Small intestine (tissue), 7 donors: ENCODE measurements around the gene AAMP. TPM values are rescaled to one million over a fixed set of nuclear protein-coding genes. Genes with fewer than 3 reads are reported as not detected.

Experiments
- DNase-seq, 2 donors: peaks; one replicate each; pipeline versions ENCODE4 v3.0.0 to v3.0.0-alpha.2; 2013
- FAIRE-seq: peaks from 2 replicates; lab custom pipeline; 2012; peaks lifted over from hg19 to GRCh38; lab: Jason Lieb, UNC
- H3K27ac ChIP-seq, 3 donors: one replicate each; pipeline ENCODE4 v1.5.1; 2013; ENCODE audit warnings: low read length in 2 of 3, mild to moderate bottlenecking in 2 of 3, control low read depth in 1 of 3, inconsistent platforms in 1 of 3, low read depth in 1 of 3, moderate library complexity in 1 of 3
- H3K27me3 ChIP-seq, 3 donors: one replicate each; pipeline ENCODE4 v1.6.1; 2013; ENCODE audit warnings: low read length in 3 of 3, inconsistent platforms in 1 of 3; ENCODE audit not compliant: control insufficient read depth in 3 of 3, insufficient read depth in 3 of 3
- H3K36me3 ChIP-seq, 3 donors: one replicate each; pipeline ENCODE4 v1.6.1; 2013; ENCODE audit warnings: low read length in 3 of 3, inconsistent platforms in 1 of 3, low read depth in 1 of 3, mild to moderate bottlenecking in 1 of 3, moderate library complexity in 1 of 3; ENCODE audit not compliant: control insufficient read depth in 3 of 3, insufficient read depth in 2 of 3
- H3K4me1 ChIP-seq, 3 donors: one replicate each; pipeline ENCODE4 v1.6.1; 2013; ENCODE audit warnings: low read length in 2 of 3, inconsistent platforms in 1 of 3, low read depth in 1 of 3, mild to moderate bottlenecking in 1 of 3, moderate library complexity in 1 of 3; ENCODE audit not compliant: control insufficient read depth in 3 of 3, insufficient read depth in 2 of 3
- H3K4me3 ChIP-seq, 3 donors: one replicate each; pipeline ENCODE4 v1.5.1; 2013; ENCODE audit warnings: low read length in 3 of 3, control low read depth in 1 of 3, inconsistent platforms in 1 of 3, low read depth in 1 of 3, mild to moderate bottlenecking in 1 of 3, moderate library complexity in 1 of 3
- H3K9me3 ChIP-seq, 2 donors: one replicate each; pipeline ENCODE4 v1.6.1; 2013; ENCODE audit warnings: low read depth in 1 of 2, low read length in 1 of 2; ENCODE audit not compliant: control insufficient read depth in 2 of 2, insufficient read depth in 1 of 2
- WGBS, 3 donors: extraction: QIAGEN DNeasy Blood & Tissue Kit; methylation state at CpG; one replicate each; pipeline ENCODE4 v1.1.7; 2013; 5-methylcytosine and 5-hydroxymethylcytosine counted together
- polyA plus RNA-seq, 4 donors: library from polyadenylated mRNA; stranded (reverse) in 3 of 4; unstranded in 1 of 4; fragments of 200-250 nt in 3 of 4; fragments of 120-200 nt in 1 of 4; gene quantifications; one replicate each; pipeline versions ENCODE4 v1.2.1 to v1.2.3, GENCODE V29; 2013
- donor health status: healthy with polysubstance abuse.
- donor health status: control.
- donor health status: control.
- donor health status: Bipolar disorder and iron deficiency.
- donor health status: healthy.

Gene AAMP
- polyA plus RNA-seq, 4 donors = 101 to 134 (median 118) TPM

DNA sequence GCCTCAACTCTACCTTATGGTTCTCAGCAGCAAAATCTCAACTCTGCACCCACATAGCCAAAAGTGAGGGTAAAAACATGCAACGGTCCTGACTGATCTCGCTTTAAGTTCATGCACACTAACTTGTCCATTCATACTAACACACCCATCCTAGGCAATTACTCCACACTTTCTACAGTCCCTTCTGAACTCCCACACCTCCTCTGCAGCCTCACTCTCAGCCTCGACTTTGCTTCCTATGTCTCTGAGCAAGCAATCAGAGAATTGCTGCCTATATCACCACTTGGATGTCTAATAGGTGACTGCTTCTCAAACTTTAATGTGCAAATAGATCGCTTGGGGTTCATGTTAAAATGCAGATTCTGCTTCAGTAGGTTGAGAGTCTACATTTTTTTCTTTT lies 30.2 kb upstream of the AAMP start:
- no peaks in the 10 kb centered on the region for H3K9me3 ChIP-seq
- WGBS, 3 donors = 74 to 86% (median 82%) methylated on average over 4 of the region's 4 CpGs
- H3K4me1 ChIP-seq = peaks cover 0 to 15% (median 2%) of the 10 kb centered on the region in 3 donors
- no peaks in the 10 kb centered on the region for H3K27me3 ChIP-seq
- DNase-seq (no peak), FAIRE-seq (no peak)
- H3K36me3 ChIP-seq = no peaks in the 10 kb centered on the region
- no peak overlapping the region for H3K27ac ChIP-seq
- no peak overlapping the region for H3K4me3 ChIP-seq

GRCh38 chr2:218298314-218298875 lies 28.5 kb upstream of the AAMP start:
- no peaks in the 10 kb centered on the region for H3K9me3 ChIP-seq
- 65 to 77% (median 70%) methylated on average over 6 of the region's 6 CpGs for WGBS, 3 donors
- no peak for FAIRE-seq
- no peak overlapping the region for H3K4me3 ChIP-seq
- no peak overlapping the region for H3K27ac ChIP-seq
- peaks cover 2 to 31% (median 8%) of the 10 kb centered on the region in 3 donors for H3K4me1 ChIP-seq
- no peaks in the 10 kb centered on the region for H3K36me3 ChIP-seq
- no peaks in the 10 kb centered on the region for H3K27me3 ChIP-seq
- no peak for DNase-seq

DNA sequence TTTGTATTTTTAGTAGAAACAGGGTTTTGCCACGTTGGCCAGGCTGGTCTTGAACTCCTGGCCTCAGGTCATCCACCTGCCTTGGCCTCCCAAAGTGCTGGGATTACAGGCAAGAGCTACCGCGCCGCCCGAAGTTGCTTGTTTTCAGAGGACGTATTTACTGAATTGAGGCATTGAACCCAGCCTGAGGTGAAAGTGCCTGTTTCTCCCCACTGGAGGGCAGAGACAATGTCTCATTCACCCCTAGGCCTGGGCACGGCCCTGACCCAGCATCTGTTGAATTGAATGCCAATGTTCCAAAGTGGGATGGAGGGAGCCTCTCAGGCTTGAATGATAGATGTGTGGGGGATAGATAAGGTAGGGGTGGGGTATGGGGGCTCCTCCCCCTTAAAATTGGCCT lies 26.9 kb upstream of the AAMP start:
- no peak for FAIRE-seq
- Histone ChIP-seq H3K4me1 (peaks cover 2 to 38% (median 8%) of the 10 kb centered on the region in 3 donors), H3K27ac (no peak overlapping the region), H3K9me3 (no peaks in the 10 kb centered on the region), H3K27me3 (no peaks in the 10 kb centered on the region), H3K36me3 (no peaks in the 10 kb centered on the region), H3K4me3 (no peak overlapping the region)
- no peak for DNase-seq
- WGBS, 3 donors = 81 to 89% (median 89%) methylated on average over 7 of the region's 7 CpGs

DNA sequence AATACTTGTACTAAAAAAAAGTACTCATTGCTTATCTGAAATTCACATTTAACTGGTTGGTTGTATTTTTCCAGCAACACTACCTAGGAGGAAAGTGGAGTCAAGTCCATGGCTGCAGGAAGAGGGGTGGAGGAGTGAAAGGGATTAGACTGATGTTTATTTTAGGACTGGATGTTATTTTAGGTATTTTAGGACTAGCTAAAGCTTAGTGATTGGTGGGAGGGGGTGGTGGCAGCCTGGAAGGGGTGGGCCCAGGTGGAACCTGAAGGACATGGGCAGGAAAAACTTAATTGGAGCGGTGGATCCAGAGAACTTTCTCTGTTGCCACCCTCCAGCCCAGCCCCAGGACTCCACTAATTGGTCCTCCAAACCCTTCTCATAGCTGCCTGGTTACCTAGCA lies 26.3 kb upstream of the AAMP start:
- FAIRE-seq (no peak), DNase-seq (no peak)
- no peaks in the 10 kb centered on the region for H3K9me3 ChIP-seq
- 77 to 89% (median 83%) methylated on average over 1 of the region's 1 CpG for WGBS, 3 donors
- peak overlapping the region in 1 of 3 donors; percentile 84 for H3K27ac ChIP-seq
- peaks cover 2 to 41% (median 9%) of the 10 kb centered on the region in 3 donors for H3K4me1 ChIP-seq
- H3K4me3 ChIP-seq = no peak overlapping the region
- peaks cover 0 to 3% (median 0%) of the 10 kb centered on the region in 3 donors for H3K36me3 ChIP-seq
- no peaks in the 10 kb centered on the region for H3K27me3 ChIP-seq

- peak overlapping the region; percentile 84 to 95 (median 94) for H3K27ac ChIP-seq
- WGBS, 3 donors = 16 to 57% (median 28%) methylated on average over 7 of the region's 7 CpGs
- H3K36me3 ChIP-seq = peaks cover 0 to 8% (median 0%) of the 10 kb centered on the region in 3 donors
- H3K4me3 ChIP-seq = no peak overlapping the region
- FAIRE-seq = no peak
- peak; percentile 92 to 95 for DNase-seq
- no peaks in the 10 kb centered on the region for H3K9me3 ChIP-seq
- H3K4me1 ChIP-seq = peaks cover 2 to 50% (median 15%) of the 10 kb centered on the region in 3 donors
- no peaks in the 10 kb centered on the region for H3K27me3 ChIP-seq
These were observed 25.1 kb upstream of the AAMP start for GRCh38 chr2:218295029-218295428.

DNA sequence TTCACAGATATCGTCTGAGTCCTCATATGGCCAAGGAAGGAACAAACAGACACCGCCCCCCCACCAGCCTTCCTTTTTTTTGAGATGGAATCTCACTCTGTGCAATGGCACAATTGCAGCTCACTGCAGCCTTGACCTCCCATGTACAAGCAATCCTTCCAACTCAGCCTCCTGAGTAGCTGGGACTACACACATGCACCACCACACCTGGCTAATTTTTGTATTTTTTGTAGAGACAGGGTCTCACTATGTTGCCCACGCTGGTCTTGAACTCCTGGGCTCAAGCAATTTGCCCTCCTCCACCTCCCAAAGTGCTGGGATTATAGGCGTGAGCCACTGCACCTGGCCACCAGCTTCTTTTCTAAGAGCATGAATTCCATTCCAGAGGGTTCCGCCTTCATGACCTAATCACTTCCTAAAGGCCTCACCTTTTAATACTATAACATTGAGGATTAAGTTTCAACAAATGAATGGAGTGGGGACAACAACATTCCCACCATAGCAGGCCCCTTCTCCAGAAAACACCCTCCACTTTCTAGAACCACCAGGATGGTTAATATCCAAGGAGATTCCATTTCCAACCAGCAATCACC lies 24.6 kb upstream of the AAMP start:
- no peaks in the 10 kb centered on the region for H3K9me3 ChIP-seq
- peak overlapping the region; percentile 84 to 95 (median 94) for H3K27ac ChIP-seq
- WGBS, 3 donors = 28 to 69% (median 45%) methylated on average over 5 of the region's 5 CpGs
- H3K4me3 ChIP-seq = no peak overlapping the region
- H3K4me1 ChIP-seq = peaks cover 2 to 55% (median 17%) of the 10 kb centered on the region in 3 donors
- no peaks in the 10 kb centered on the region for H3K27me3 ChIP-seq
- DNase-seq = peak; percentile 63 to 67
- peaks cover 0 to 8% (median 0%) of the 10 kb centered on the region in 3 donors for H3K36me3 ChIP-seq
- no peak for FAIRE-seq

DNA sequence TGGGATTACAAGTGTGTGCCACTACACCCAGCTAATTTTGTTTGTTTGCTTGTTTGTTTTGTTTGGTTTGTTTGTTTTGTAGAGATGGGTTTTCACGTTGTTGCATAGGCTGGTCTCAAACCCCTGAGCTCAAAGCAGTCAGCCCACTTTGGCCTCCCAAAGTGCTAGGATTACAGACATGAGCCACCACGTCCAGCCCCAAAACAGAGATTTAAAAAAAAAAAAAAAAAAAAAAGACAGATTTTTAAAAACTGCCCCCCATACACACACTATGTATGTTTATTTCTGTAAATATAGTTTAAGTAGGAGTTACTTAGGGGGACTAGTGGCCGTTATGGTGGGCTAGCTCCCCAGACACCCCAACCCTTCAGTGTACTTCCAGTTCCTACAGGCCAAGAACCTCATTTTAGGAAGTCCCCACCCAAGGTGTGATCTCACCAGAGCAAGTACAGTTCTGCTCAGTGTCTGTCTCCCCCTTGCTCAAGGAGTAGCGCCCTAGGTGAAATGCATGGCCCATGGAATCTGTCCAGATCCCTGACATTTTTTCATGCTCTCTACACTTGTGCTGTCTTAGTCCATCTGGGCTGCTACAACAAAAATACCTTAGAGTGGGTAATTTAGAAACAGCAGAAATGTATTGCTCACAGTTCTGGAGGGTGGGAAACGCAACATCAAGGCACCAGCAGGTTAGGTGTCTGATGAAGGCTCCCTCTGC lies 23.9 kb upstream of the AAMP start:
- peak in 1 of 2 donors; percentile 37 for DNase-seq
- Histone ChIP-seq H3K27me3 (no peaks in the 10 kb centered on the region), H3K36me3 (peaks cover 0 to 8% (median 0%) of the 10 kb centered on the region in 3 donors), H3K9me3 (no peaks in the 10 kb centered on the region), H3K4me3 (no peak overlapping the region), H3K27ac (peak overlapping the region; percentile 84 to 95 (median 94)), H3K4me1 (peaks cover 2 to 59% (median 17%) of the 10 kb centered on the region in 3 donors)
- WGBS, 3 donors = 43 to 54% (median 48%) methylated on average over 5 of the region's 5 CpGs
- no peak for FAIRE-seq
